Loucy (cell line): ENCODE measurements around the gene PAPPA2.

Source experiments
- H2AFZ ChIP-seq: fragments of 200-600 bp; sonication (generic); 2 replicates; pipeline ENCODE4 v1.6.0; 2016; ENCODE audit warnings: antibody characterized with exemption, mild to moderate bottlenecking, low read length, moderate library complexity
- H3F3A ChIP-seq: fragments of 200-600 bp; 2 replicates; pipeline ENCODE4 v1.6.0; 2016; ENCODE audit warnings: antibody characterized with exemption, low read depth, mild to moderate bottlenecking
- H3K27me3 ChIP-seq: fragments of 200-600 bp; sonication (generic); 2 replicates; pipeline ENCODE4 v1.6.1; 2014; ENCODE audit warnings: low read length, mild to moderate bottlenecking; ENCODE audit not compliant: insufficient read depth, poor library complexity, severe bottlenecking
- H3K36me3 ChIP-seq: fragments of 200-600 bp; sonication (generic); 2 replicates; pipeline ENCODE4 v1.6.1; 2016; ENCODE audit warnings: low read length; ENCODE audit not compliant: insufficient read depth
- H3K4me1 ChIP-seq: fragments of 200-600 bp; sonication (generic); 2 replicates; pipeline ENCODE4 v1.5.1; 2014; ENCODE audit warnings: low read length, mild to moderate bottlenecking; ENCODE audit not compliant: insufficient read depth, poor library complexity, severe bottlenecking
- H3K4me2 ChIP-seq: fragments of 200-600 bp; sonication (generic); 2 replicates; pipeline ENCODE4 v1.6.0; 2014; ENCODE audit warnings: antibody characterized with exemption, low read length, low read depth, mild to moderate bottlenecking; ENCODE audit not compliant: poor library complexity, severe bottlenecking
- H3K4me3 ChIP-seq: fragments of 200-600 bp; sonication (generic); 2 replicates; pipeline ENCODE4 v1.5.1; 2014; ENCODE audit warnings: low read length, mild to moderate bottlenecking, mixed read lengths; ENCODE audit not compliant: poor library complexity, severe bottlenecking
- H3K79me2 ChIP-seq: fragments of 200-600 bp; sonication (generic); 2 replicates; pipeline ENCODE4 v1.6.1; 2014; ENCODE audit warnings: low read length; ENCODE audit not compliant: insufficient read depth
- H3K9ac ChIP-seq: fragments of 200-600 bp; sonication (generic); 2 replicates; pipeline ENCODE4 v1.6.0; 2014; ENCODE audit warnings: mild to moderate bottlenecking, low read depth, low read length, moderate library complexity; ENCODE audit not compliant: poor library complexity, severe bottlenecking
- H3K9me2 ChIP-seq: fragments of 200-600 bp; sonication (generic); replicated peaks from 2 replicates; pipeline ENCODE4 v1.6.1; 2016; ENCODE audit warnings: low read depth, low read length, mixed read lengths
- H3K9me3 ChIP-seq: fragments of 200-600 bp; sonication (generic); 2 replicates; pipeline ENCODE4 v1.6.1; 2014; ENCODE audit warnings: mild to moderate bottlenecking, antibody characterized with exemption, low read length, low read depth; ENCODE audit not compliant: insufficient read depth
- H4K20me1 ChIP-seq: fragments of 200-600 bp; sonication (generic); 2 replicates; pipeline ENCODE4 v1.6.0; 2014; ENCODE audit warnings: antibody characterized with exemption, low read length, mild to moderate bottlenecking; ENCODE audit not compliant: insufficient read depth, poor library complexity, severe bottlenecking
- EZH2phosphoT487 ChIP-seq: fragments of 200-600 bp; IDR thresholded peaks from 2 replicates; pipeline ENCODE4 v1.6.1; 2018; ENCODE audit warnings: antibody characterized with exemption, mild to moderate bottlenecking, moderate library complexity, borderline replicate concordance
- TF ChIP-seq, protein P1 (sequence below): fragments of 200-600 bp; sonication (generic); conservative IDR thresholded peaks from 2 replicates; pipeline ENCODE4 v1.5.1; 2014; ENCODE audit warnings: mild to moderate bottlenecking, antibody characterized with exemption, low read length

The PAPPA2 gene

DNA sequence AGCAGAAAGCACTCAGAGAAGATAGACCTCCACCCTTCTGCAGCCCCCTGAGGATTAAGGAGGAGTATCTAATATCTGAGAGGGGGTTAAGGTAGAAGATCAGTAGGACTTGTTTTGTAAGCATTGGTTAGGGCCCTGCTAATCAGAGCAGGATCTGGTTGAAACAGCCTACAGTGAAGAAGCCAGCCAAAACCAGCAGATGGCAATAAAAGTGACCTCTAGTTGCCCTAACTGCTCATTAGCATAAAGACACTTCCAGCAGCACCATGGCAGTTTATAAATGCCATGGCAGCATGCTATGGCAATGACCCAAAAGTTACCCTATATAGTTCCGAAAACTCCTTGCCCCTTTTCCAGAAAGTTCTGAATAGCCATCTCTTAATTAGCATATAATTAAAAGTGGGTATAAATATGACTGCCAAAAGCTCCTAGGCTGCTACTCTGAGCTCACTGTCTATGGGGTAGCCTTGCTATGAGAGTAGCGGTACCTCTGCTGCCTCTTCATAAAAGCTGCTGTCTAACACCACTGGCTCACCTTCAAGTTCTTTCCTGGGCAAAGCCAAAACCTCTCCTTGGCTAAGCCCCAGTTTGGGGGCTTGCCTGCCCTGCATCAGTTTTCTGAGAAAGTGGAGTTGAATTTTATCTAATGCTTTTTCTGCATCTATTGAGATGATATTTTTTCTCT lies 254.2 kb downstream of the PAPPA2 start:
- H3K9ac ChIP-seq = no peak overlapping the region
- no peaks in the 10 kb centered on the region for H3K36me3 ChIP-seq
- H3K9me3 ChIP-seq = no peaks in the 10 kb centered on the region
- H2AFZ ChIP-seq = no peak overlapping the region
- H3K4me1 ChIP-seq = no peaks in the 10 kb centered on the region
- H3K4me3 ChIP-seq = no peak overlapping the region
- no peak overlapping the region for H3K4me2 ChIP-seq
- H3K79me2 ChIP-seq = no peaks in the 10 kb centered on the region
- TF ChIP-seq, protein P1, sequence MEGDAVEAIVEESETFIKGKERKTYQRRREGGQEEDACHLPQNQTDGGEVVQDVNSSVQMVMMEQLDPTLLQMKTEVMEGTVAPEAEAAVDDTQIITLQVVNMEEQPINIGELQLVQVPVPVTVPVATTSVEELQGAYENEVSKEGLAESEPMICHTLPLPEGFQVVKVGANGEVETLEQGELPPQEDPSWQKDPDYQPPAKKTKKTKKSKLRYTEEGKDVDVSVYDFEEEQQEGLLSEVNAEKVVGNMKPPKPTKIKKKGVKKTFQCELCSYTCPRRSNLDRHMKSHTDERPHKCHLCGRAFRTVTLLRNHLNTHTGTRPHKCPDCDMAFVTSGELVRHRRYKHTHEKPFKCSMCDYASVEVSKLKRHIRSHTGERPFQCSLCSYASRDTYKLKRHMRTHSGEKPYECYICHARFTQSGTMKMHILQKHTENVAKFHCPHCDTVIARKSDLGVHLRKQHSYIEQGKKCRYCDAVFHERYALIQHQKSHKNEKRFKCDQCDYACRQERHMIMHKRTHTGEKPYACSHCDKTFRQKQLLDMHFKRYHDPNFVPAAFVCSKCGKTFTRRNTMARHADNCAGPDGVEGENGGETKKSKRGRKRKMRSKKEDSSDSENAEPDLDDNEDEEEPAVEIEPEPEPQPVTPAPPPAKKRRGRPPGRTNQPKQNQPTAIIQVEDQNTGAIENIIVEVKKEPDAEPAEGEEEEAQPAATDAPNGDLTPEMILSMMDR = no peak
- no peak for TF ChIP-seq EZH2phosphoT487
- no peaks in the 10 kb centered on the region for H3F3A ChIP-seq
- no peaks in the 10 kb centered on the region for H3K9me2 ChIP-seq
- H3K27me3 ChIP-seq = no peaks in the 10 kb centered on the region
- H4K20me1 ChIP-seq = no peaks in the 10 kb centered on the region

DNA sequence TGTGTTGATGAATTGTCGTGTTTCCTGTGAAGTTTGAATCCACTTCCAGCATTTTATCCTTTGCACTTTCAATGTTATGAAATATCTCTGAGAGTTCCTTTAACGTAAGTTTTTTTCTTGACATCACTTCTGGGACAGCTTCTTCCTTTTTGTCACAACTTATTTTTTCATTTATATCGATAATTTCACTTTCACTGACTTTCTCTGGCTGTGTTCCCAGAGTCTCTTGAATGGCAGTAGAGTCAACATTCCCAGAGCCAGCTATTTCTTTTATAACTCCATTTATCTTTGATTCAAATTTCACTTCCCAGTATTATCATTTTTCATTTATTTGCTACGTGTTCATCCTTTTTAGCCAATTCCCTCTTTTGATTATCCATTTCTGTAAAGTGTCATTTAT lies 256.5 kb downstream of the PAPPA2 start:
- Histone ChIP-seq H4K20me1 (no peaks in the 10 kb centered on the region), H3K9me3 (no peaks in the 10 kb centered on the region), H3K4me1 (no peaks in the 10 kb centered on the region), H3K36me3 (no peaks in the 10 kb centered on the region), H3K79me2 (no peaks in the 10 kb centered on the region), H3K4me2 (no peak overlapping the region), H3K9me2 (no peaks in the 10 kb centered on the region), H2AFZ (no peak overlapping the region), H3K4me3 (no peak overlapping the region), H3K27me3 (no peaks in the 10 kb centered on the region), H3K9ac (no peak overlapping the region), H3F3A (no peaks in the 10 kb centered on the region)
- TF ChIP-seq, protein P1 = no peak
- no peak for TF ChIP-seq EZH2phosphoT487

DNA sequence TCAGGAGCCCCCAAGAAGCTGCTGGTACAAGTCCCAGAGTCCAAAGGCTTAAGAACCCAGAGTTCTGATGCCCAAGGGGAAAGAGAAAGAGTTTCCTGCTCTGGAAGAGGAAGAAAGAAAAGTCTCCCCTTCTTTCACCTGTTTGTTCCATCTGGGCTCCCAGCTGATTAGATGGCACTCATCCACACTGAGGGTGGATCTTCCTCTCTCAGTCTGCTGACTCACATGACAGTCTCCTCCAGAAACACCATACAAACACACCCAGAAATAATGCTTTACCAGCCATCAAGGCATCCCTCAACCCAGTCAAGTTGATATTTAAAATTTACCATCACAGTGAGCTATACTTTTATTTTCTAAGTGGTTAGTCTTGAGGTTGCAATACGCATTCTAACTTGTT lies 257.9 kb downstream of the PAPPA2 start:
- Histone ChIP-seq H3K9me3 (no peaks in the 10 kb centered on the region), H3F3A (no peaks in the 10 kb centered on the region), H3K9ac (no peak overlapping the region), H3K4me1 (no peaks in the 10 kb centered on the region), H3K79me2 (no peaks in the 10 kb centered on the region), H3K4me2 (no peak overlapping the region), H4K20me1 (no peaks in the 10 kb centered on the region), H3K36me3 (no peaks in the 10 kb centered on the region), H3K4me3 (no peak overlapping the region), H3K9me2 (no peaks in the 10 kb centered on the region), H3K27me3 (no peaks in the 10 kb centered on the region), H2AFZ (no peak overlapping the region)
- no peak for TF ChIP-seq EZH2phosphoT487
- TF ChIP-seq, protein P1 = no peak
